ENCODE data around the gene SAP25.

Gene SAP25

DNA sequence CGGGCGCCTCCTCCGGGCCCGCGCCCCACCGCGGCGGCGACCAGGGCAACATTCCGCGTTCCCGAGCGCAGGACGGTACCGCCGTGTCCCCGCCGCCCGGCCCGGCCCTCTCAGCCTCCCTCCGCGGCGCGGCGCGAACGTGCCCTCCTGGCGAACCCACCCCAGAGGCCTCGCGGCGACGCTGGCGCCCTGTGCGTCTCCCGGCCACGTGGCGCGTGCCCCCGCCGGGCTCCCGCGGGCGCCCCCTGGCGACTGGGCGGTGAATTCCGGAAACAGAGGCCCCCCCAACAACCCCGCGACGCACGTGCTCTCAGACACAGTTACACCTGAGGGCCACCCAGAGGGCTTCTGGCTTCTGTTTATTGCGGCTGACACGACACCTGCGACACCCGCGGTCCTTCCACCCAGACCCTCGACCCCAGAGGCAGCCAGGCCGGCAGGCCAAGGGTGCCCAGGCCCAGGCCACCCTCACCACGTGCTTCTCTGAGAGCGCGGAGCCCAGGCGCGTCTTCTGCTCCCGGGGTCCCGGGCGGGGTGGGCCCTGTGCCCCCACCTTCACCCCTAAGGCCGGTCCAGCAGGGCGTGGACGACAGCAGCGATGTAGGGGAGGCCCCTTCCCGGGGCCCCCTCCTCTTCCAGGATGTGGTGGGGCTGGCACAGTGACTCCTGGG lies at the start of gene SAP25:
Gene SAP25, minus strand, starts transcription at position 210 of the 671 bp plus-strand sequence. Its CDS starts 158 bp downstream, at position 52.
- DNase-seq = no peak

DNA sequence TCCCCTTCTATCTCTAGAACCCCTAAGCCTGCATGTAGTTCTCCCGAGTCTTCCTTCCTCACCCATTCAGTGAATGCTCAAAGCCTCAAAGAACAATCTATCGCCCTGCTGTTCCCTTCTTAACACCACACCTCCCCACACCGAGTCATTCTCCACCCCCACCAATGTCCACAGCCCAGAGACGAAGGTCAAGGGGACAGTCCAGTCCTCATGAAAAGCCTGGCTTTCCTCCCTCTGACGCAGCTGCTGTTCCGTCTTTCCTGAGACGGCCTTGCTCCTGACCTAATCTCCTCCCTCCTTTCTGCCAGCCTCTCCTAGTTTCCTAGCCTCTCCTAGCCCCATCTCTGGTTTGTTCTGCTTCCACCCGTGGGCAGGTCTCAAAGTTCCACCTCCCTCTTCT lies 47.9 kb upstream of the SAP25 start:
- DNase-seq = no peak

DNA sequence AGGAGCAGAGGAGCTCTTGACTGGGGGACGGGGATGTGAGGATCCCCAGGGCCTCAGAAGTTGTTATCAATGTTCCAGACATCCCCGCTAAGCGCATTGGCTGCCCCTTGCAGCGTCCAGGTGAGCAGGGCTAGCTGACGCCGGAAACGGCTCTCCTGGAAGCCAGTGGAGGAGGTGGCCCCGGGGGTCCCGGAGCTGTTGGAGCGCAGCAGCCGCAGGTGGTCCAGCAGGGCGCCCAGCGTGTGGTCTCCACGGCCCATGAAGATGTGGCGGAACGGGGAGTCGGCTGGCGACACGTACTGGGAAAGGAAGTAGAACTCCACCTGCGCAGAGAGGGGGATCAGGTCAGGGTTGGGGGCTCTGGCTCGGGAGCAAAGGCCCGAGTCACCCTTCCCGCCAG lies 47.1 kb upstream of the SAP25 start:
- no peak for DNase-seq

DNA sequence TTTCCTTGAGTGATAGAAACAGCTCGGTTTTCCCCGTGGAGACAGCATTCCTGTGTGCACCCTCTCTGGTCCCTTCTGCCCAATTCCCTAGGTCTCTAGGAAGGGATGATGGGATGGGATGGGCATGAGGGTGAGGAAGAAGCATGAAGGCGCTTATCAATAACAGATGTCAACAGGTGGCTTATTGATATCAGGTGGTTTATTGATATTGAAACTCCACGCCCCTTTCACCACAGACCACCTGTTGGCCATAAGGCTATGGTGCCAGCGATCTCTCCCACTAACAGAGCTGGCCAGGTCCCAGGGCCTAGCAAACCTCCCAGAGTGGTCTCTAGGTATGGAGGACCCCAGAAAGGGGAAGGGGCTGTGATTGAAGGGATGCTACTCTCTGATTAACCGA lies 46.5 kb upstream of the SAP25 start:
- no peak for DNase-seq

DNA sequence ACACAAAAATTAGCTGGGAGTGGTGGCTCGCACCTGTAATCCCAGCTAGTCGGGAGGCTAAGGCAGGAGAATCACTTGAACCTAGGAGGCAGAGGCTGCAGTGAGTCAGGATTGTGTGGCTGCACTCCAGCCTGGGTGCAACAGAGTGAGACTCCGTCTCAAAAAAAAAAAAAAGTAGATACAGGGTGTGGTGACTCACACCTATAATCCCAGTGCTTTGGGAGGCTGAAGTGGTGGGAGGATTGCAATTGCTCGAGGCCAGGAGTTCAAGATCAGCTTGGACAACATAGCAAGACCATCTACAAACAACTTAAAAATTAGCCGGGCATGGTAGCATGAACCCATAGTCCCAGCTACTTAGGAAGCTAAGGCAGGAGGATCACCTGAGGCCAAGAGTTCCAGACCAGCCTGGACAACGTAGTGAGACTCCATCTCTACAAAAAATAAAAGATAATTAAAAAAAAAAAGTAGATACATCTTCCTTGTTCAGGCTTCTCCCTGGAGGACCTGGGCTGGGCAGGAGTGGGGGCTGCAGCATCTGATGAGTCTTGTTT lies 40.7 kb upstream of the SAP25 start:
- DNase-seq = no peak

DNA sequence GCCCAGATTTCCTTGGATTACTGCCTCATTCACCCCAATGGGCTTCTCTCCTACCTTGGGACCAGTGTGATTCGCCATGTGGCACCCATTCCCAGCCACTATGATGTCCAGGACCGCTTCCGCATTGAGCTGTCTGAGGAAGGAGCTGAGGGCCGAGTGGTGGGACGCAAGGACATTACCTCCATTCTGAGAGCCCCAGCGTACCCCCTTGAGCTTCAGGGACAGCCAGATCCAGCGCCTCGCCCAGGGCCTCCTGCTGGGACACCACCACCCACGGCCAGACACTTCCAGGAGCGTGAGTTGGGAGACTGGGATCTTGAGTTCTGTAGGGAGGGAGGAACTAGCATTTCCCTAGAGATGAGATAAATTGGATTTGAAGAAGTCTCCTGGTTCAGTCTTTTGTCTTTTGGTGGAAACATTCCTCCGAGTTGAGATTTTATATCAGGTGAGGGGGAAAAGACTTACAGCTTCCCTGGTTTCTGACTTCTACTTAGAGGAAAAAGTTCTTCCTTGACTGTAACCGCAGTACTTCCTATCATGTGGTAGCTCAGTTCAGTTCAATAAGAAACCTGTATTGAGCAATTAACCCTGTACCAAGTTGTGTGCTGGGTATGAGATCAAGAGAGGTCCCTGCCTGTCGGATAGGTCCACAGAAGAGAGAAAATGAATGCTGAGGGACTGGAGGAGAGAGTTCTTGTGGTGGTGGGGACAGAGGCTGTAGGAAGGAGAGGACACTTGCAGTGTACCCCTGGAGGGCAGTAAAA lies 39.9 kb upstream of the SAP25 start:
- no peak for DNase-seq

DNA sequence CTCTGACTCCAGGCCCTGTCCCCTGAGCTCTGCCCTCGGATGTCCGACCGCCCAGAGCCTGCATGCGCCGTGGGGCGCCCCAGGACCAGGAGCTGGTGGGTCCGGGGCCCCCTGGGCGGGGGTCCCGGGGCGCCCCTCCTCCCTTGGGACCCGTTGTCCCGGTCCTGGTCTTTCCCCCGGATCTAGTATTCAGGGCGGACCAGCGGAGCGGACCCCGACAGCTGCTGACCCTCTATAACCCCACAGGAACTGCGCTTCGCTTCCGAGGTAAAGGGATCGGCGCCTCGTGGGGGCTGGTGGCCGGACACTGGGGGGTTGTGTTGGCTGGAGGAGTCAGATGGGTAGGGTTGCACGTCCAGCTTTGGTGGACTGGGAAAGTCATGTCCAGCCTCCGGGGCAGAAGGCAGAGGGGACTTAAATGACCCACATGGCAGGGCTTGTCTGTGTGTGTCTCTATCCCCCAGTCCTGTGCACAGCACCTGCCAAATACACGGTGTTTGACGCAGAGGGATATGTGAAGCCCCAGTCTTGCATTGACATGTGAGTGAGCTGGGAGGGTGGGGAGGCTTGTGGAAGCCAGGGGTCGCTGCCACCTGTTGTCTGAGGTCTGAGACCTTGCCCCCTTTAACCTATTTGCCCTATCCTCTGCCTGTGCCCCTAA lies 39.2 kb upstream of the SAP25 start:
- peak in 1 of 2 experiments; percentile 33 for DNase-seq

DNA sequence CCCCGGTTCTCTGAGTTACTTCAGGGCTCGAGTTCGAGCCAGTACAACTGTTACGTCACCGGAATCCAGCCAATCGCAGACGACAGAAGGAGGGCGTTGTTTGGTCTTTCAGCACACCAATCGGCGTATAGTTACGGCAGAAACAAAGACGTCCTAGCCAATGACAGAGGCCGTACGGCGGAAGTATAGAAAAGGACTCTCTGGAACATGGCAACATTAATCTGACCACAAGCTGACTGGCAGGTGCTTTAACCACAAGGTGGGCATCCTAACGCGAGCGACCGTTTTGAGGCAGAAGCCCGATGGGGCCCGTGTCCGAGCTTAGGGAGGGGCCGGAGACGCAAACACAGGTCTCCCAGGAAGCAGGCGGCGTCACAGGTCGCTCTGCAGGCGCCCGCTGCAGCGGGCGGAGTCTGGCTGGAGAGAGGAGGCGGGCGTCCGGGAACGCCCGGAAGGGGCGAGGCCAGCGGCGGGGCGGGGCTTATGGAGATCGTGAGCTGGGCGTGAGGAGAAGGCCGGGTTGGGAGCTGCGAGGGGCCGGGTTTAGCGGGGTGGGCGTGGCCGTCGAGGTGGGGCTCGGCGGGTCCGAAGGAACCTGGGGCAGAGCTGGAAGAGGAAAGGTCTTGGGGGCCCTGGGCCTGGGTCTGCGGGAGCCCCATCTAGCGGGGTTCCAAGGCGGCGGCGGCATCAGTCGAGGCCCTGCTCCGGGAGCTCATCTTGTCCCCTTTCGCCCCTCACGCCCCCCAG lies 38.5 kb upstream of the SAP25 start, which contains the start of gene MOSPD3:
Gene MOSPD3, plus strand, starts transcription at position 558 of the 747 bp plus-strand sequence. CDS start 252 bp downstream, outside the sequence.
- peak; percentile 99 for DNase-seq

DNA sequence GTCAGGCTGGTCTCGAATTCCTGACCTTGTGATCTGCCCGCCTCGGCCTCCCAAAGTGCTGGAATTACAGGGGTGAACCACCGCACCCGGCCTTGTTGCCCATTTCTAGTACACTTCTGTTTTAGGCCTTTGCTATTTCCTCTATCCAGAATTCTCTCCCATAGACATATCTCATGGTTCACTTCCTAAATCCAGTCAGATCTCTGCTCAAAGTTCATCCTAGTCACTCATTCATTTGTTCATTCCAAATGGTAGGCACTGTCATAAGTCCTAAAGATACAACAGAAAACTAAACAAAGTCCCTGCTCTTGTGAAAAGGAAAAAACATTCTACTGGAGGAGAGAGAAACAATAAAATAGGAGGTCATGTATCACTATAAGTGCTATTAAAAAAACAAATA lies 36.3 kb upstream of the SAP25 start:
- no peak for DNase-seq

DNA sequence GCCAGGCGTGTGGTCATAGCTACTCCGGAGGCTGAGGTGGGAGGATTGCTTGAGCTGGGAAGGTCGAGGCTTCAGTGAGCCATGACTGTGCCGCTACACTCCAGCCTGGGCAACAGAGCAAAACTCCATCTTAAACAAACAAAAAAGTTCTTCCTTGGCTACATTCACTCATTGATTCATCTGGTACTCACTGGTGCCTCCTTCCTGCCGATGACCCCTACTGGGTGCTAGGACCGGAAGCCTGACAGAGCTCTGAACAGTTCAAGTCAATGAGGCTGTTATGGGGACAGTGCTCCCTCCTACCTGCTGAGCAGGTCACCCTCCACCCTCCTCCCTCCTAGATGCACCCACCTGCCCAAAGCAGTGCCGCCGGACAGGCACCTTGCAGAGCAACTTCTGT lies 33.4 kb upstream of the SAP25 start:
- no peak for DNase-seq

DNA sequence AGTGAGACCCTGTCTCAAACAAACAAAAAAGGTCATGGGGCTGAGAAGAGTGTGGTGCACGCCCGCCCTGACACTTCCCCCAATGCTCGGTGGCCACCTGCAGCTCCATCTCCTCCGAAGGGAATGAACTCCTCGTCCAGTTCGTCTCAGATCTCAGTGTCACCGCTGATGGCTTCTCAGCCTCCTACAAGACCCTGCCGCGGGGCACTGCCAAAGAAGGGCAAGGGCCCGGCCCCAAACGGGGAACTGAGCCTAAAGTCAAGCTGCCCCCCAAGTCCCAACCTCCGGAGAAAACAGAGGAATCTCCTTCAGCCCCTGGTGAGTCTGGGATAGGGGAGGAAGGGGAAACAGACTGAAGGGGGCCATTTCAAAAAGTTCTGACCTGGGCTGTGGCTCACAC lies 32.6 kb upstream of the SAP25 start:
- no peak for DNase-seq

DNA sequence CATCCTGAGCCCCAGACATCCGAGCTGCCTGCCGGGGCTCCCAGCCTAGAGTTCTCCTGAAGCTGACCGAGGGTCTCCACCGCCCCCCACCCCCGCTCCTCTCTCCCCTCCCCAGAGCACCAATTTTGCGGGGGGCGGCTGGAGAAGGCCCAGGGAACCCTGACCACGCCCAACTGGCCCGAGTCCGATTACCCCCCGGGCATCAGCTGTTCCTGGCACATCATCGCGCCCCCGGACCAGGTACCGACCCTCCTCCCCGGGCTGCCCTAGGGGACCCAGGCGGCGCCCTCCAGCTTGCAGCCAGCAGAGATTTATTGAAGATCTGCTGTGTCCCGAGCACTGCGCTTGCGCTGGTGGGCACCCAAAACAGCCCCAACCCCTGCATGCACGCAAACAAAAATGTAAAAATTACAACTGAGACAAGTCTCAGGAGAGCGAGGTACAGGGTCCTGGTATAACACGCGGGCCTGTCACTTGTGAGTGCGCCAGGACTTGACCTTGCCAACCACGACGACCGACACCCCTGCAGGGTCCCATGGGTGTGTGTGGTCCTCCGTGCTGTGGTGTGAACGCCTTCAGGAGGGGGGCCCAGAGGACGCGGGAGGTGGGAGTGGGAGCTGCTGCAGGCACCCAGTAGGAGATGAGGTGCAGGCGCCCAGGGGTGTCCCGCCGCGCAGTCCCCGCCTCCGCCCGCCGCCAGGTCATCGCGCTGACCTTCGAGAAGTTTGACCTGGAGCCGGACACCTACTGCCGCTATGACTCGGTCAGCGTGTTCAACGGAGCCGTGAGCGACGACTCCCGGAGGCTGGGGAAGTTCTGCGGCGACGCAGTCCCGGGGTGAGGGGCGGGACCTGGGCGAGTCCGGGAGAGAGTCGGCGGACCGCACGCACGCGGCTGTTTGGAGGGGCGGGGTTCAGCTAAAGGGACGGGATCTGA lies 31.5 kb upstream of the SAP25 start:
- peak; percentile 62 to 66 for DNase-seq

DNA sequence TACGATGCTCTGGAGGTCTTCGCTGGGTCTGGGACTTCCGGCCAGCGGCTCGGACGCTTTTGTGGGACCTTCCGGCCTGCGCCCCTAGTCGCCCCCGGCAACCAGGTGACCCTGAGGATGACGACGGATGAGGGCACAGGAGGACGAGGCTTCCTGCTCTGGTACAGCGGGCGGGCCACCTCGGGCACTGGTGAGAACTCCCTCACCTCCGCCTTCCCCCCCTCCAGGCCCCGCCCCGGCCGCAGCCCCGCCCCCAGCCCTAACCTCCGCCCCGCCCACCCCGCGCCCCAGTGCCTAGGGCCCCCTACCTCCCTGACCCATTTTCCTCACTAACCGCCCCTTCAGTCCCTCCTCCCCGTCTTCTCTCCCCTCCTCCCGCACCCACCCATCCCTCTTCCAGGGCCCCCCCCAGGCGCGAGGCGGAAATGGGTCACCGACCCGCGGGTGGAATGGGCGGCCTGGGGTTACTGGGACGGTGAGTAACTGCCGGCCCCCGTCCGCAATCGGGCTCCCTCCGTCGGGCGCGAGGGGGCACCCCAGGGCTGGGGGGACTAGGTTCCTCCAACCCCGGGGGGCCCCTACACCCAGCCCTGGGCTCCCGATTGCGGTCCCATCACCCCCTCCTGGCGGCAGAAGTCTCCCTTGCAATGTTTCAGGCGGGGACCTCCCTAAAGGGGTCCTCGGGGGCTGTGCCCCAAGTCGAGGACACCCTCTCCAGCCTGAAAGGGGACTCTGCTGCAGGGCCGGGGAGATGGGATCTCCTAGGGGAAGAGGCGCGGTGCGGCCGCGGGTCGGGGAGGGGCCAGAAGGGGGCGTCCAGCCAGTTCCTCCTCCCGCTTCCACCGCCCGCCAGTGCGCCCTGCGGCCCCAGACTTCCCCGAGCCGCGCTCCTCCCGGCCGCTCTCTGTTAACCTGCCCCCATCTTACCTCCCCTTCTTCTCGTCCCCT lies 30.6 kb upstream of the SAP25 start:
- peak; percentile 89 for DNase-seq

DNA sequence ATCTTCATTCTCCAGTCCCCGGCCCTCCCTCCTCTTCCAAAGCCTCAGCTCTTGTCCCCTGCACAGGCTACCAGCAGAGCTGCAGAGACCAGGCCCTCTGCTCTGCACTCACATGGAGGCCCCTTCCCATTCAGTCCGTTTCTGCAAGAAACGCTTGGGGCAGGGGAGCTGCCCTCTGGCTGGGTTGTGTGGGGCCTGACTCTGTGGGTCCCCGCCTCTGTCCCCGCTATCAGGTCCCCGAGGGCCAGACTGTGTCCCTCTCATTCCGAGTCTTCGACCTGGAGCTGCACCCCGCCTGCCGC lies 30.0 kb upstream of the SAP25 start:
- DNase-seq = no peak

DNA sequence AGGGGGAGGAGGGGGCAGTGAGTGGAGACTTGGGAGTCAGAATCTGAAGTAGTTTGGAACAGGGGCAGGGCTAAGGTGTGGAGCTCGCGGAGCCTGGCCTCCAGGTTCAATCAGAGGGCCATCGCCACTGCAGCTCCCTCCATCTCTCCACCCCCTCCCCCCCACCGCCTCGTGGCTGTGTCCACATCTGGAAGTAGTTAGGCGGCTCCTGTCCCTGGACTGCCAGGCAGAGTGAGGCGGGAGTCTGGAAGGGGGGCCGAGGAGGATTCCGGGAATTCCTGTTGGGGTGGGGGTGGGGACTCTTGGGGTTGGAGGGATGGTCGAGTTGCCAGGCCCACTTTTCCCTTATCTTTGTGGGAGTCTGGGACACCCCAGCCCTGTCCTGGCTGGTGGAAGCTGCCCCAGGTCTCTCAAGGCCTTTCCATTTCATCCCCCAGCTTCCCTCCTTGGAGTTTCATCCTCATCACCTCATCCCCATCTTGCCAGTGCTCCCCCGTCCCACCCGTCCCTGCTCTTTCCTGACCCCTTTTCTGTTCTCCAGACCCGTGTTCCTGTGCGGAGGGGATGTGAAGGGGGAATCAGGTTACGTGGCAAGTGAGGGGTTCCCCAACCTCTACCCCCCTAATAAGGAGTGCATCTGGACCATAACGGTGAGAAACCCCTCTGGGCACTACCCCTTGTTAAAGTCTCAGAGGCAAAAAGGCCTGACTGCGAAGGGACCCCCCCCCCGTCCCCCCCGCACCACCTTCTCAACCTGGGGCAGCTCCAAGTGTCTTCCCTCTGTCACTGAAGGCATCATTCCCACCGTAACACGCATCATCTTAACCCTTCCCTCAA lies 29.4 kb upstream of the SAP25 start:
- no peak for DNase-seq

DNA sequence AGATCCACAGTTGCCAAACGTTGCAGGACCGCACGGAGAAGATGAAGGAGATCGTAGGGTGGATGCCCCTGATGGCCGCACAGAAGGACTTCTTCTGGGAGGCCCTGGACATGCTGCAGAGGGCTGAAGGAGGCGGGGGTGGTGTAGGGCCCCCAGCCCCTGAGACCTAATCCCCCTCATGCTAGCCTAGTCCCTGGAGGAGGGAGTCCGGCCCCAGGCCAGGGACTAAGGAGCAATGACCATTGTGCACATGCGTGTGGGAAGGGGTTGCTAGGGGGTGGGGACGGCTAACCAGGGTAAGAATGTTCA lies 27.0 kb upstream of the SAP25 start:
- DNase-seq = no peak

DNA sequence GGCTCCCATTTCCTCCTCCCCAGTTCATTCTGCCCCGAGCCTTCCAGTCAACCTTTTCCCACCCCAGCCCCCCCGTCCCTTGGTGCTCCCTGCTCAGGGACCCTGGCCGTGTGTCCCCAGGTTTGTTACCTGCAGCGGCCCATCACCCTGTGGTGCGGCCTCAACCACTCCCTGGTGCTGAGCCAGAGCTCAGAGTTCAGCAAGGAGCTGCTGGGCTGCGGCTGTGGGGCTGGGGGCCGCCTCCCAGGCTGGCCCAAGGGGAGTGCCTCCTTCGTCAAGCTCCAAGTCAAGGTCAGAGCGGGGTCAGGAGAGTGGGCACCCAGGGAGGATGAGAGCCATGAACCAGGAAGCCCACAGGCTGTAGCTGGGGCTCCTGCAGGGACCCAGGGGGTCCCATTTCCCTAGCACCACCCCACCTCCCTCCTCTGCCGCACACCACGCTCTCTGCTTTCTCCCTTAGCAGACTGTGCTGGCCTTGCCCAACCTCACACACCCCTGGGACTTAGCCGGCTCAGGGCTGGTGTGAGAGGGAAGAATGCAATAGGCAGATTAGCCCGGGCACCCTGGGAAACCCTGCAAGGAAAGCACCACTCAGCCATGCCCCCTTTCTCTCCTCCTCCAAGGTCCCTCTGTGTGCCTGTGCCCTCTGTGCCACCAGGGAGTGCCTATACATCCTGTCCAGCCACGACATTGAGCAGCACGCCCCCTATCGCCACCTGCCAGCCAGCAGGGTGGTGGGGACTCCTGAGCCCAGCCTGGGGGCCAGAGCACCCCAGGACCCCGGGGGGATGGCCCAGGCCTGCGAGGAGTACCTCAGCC lies 26.4 kb upstream of the SAP25 start:
- DNase-seq = no peak

DNA sequence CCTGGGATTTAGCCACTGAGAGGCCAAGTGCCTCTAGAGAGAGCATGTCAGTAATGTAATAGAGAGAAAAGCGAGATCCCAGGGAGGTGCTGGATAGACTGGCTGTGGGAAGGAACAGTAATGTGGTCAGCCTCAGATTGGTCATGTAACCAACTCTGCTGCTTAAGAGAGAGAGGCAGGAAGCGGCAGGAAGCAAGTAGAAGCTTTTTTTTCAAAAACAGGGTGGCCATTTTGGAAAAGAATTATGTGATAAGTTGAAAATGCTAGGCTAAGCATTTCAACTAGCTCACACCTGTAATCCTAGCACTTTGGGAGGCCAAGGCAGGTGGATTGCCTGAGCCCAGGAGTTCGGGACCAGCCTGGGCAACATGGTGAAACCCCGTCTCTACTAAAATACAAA lies 24.7 kb upstream of the SAP25 start:
- no peak for DNase-seq

DNA sequence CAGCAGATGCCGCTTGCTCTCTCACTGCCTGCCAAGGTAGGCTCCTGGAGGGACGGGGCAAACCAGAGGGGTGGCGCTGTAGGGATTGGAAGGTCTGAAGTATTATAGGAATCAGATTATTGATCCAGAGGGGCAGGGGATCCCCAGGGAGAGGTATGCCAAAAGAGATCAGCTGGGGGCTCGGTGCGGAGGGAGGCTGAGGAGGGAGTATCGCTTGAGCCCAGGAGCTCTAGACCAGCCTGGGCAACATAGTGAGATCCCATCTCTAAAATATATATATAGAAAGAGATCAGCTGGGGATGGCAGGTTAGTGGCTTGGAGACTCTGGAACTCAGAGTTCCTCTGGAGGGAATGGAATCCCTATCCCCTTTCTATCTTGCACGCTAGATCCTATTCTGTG lies 21.5 kb upstream of the SAP25 start:
- no peak for DNase-seq

All from activated T-cell treated with anti-CD3 and anti-CD28 coated beads, Interleukin-2, amount 50 U/mL, for 48 hours (primary cell).